Tibial nerve (tissue), 4 donors: ENCODE data around the gene FXYD7.

Experiments
- CTCF ChIP-seq, 5 experiments: fragments of 200-600 bp in 3 of 5; fragments of 450-650 bp in 2 of 5; sonication (generic) in 3 of 5; IDR thresholded peaks; one replicate each; pipeline ENCODE4 v1.5.1; 2016 to 2019; ENCODE audit warnings: antibody characterized with exemption in 5 of 5, mild to moderate bottlenecking in 3 of 5, moderate library complexity in 2 of 5
- EP300 ChIP-seq, 2 donors: sonication (generic); formaldehyde crosslinking; IDR thresholded peaks; one replicate each; pipeline ENCODE4 v1.6.1; 2017; ENCODE audit warnings: antibody characterized with exemption in 2 of 2, mild to moderate bottlenecking in 1 of 2
- POLR2A ChIP-seq, 2 donors: fragments of 450-650 bp; IDR thresholded peaks; one replicate each; pipeline ENCODE4 v1.6.1; 2017; ENCODE audit warnings: antibody characterized with exemption in 2 of 2, mild to moderate bottlenecking in 2 of 2, moderate library complexity in 2 of 2

GRCh38 chr19:35136977-35137702 lies 5.9 kb upstream of the FXYD7 start:
- TF ChIP-seq CTCF (IDR thresholded peaks at IDR 0.05) (no peak), POLR2A (IDR thresholded peaks at IDR 0.05) (no peak), EP300 (IDR thresholded peaks at IDR 0.05) (no peak)
